K562 (cell line): ENCODE measurements around the gene SLC38A10.

Source experiments
- ATF1 ChIP-seq, 2 experiments: fragments of 450-650 bp in 1 of 2; IDR thresholded peaks; 2 replicates each; pipeline ENCODE4 v1.6.1; 2016; ENCODE audit warnings: missing compliant biosample characterization in 1 of 2, missing genetic modification characterization in 1 of 2
- ETV6 ChIP-seq, 3 experiments: fragments of 150-350 bp in 1 of 3; sonication (generic) in 1 of 3; formaldehyde crosslinking in 1 of 3; IDR thresholded peaks; 2 replicates each; pipeline versions ENCODE4 v1.6.1 to v1.8.0; 2014 to 2022; ENCODE audit warnings: borderline replicate concordance in 2 of 3, low read depth in 2 of 3, antibody characterized with exemption in 1 of 3, low read length in 1 of 3, mild to moderate bottlenecking in 1 of 3, missing genetic modification reagents in 1 of 3
- GABPA ChIP-seq: fragments of 200-800 bp; sonication (Bioruptor generic); conservative IDR thresholded peaks from 2 replicates; pipeline ENCODE4 v1.6.1; 2016; ENCODE audit warnings: low read depth, missing genetic modification characterization, missing compliant biosample characterization
- HDAC6 ChIP-seq: IDR thresholded peaks from 2 replicates; pipeline ENCODE4 v1.6.1; 2012; ENCODE audit warnings: low read depth, mild to moderate bottlenecking, control low read depth, inconsistent platforms, low read length, moderate library complexity
- HOXB6 ChIP-seq: fragments of 250-450 bp; sonication (Bioruptor Pico); IDR thresholded peaks from 2 replicates; pipeline ENCODE4 v1.5.1; 2022; ENCODE audit warnings: mild to moderate bottlenecking, borderline replicate concordance
- MAFG ChIP-seq: fragments of 450-650 bp; conservative IDR thresholded peaks from 2 replicates; pipeline ENCODE4 v1.6.1; 2016; ENCODE audit warnings: missing genetic modification characterization, missing compliant biosample characterization
- POLR2AphosphoS5 ChIP-seq: IDR thresholded peaks from 2 replicates; pipeline ENCODE4 v1.6.1; 2011; ENCODE audit warnings: mild to moderate bottlenecking, low read depth, low read length, moderate library complexity; ENCODE audit not compliant: control insufficient read depth, insufficient read depth
- TF ChIP-seq, protein P1 (sequence below): sonication (generic); formaldehyde crosslinking; IDR thresholded peaks from 2 replicates; pipeline ENCODE4 v1.8.1; 2022; ENCODE audit warnings: missing genetic modification reagents
- TF ChIP-seq, protein P2 (sequence below), 3 experiments: IDR thresholded peaks in 2 of 3; conservative IDR thresholded peaks in 1 of 3; 2 replicates each; pipeline ENCODE4 v1.5.1; 2011 to 2012; ENCODE audit warnings: low read length in 3 of 3, mild to moderate bottlenecking in 3 of 3, control low read depth in 2 of 3, improper control_type of control experiment in 1 of 3, inconsistent platforms in 1 of 3, low read depth in 1 of 3, mixed read lengths in 1 of 3, moderate library complexity in 1 of 3; ENCODE audit not compliant: insufficient read depth in 2 of 3

DNA sequence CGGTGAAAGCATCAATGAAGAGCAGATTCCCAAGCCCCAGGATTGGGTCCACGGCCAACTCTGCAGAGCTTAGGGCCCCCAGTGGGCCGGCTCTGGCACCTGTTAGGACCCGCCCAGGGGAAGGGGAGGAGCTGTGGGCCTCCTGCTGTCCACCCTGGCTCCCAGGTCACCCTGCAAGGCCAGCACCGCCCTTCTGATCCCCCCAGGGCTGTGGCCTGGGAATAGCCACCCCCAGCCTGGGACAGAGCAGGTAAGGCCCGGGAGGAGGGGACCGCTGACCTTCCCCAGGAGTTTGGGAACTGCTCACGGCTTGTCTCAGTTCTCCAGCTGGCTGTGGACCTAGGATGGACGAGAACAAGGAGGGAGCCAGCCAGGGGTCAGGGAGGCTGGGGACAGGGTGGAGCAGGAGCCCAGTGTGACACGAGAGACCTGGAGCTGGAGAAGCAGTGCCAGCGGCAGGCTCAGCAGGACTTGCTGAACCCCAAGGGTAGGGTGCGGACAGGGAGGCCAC is 39.3 kb upstream of the SLC38A10 start:
- no peak for TF ChIP-seq MAFG (tag)
- TF ChIP-seq POLR2AphosphoS5: no peak
- TF ChIP-seq GABPA: no peak
- TF ChIP-seq ETV6 (IDR thresholded peaks at IDR 0.05; ENCODE audit: borderline replicate concordance in 1 of 2, low read depth in 2 of 2, low read length in 1 of 2): no peak
- TF ChIP-seq ETV6 (CRISPR knock-in tag; IDR thresholded peaks at IDR 0.05; ENCODE audit: borderline replicate concordance): no peak
- TF ChIP-seq, protein P1, sequence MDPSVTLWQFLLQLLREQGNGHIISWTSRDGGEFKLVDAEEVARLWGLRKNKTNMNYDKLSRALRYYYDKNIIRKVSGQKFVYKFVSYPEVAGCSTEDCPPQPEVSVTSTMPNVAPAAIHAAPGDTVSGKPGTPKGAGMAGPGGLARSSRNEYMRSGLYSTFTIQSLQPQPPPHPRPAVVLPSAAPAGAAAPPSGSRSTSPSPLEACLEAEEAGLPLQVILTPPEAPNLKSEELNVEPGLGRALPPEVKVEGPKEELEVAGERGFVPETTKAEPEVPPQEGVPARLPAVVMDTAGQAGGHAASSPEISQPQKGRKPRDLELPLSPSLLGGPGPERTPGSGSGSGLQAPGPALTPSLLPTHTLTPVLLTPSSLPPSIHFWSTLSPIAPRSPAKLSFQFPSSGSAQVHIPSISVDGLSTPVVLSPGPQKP (CRISPR knock-in tag): no peak
- TF ChIP-seq, protein P2, sequence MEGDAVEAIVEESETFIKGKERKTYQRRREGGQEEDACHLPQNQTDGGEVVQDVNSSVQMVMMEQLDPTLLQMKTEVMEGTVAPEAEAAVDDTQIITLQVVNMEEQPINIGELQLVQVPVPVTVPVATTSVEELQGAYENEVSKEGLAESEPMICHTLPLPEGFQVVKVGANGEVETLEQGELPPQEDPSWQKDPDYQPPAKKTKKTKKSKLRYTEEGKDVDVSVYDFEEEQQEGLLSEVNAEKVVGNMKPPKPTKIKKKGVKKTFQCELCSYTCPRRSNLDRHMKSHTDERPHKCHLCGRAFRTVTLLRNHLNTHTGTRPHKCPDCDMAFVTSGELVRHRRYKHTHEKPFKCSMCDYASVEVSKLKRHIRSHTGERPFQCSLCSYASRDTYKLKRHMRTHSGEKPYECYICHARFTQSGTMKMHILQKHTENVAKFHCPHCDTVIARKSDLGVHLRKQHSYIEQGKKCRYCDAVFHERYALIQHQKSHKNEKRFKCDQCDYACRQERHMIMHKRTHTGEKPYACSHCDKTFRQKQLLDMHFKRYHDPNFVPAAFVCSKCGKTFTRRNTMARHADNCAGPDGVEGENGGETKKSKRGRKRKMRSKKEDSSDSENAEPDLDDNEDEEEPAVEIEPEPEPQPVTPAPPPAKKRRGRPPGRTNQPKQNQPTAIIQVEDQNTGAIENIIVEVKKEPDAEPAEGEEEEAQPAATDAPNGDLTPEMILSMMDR (IDR thresholded peaks at IDR 0.05 in 2 of 3, conservative IDR thresholded peaks at IDR 0.05 in 1 of 3; ENCODE audit: insufficient read depth in 2 of 3, low read depth in 1 of 3, low read length in 3 of 3): no peak
- no peak for TF ChIP-seq HDAC6
- no peak for TF ChIP-seq HOXB6 (CRISPR knock-in tag)
- no peak for TF ChIP-seq ATF1 (CRISPR knock-in tag; IDR thresholded peaks at IDR 0.05)
- TF ChIP-seq ATF1 (tag; IDR thresholded peaks at IDR 0.05): no peak
